NCI-H1694 (cell line): Measurements from ENCODE around the gene AKAP9.
"Not testable (repeated sequence)": the region's sequence is repeated elsewhere in the genome, so short reads cannot be mapped to it uniquely, and the experiment has no call there.

Source experiments
- DNase-seq: peaks from one replicate; lab custom pipeline; 2025; lab: John Stamatoyannopoulos, UW

Gene AKAP9

GRCh38 chr7:92013611-92014010 lies 72.9 kb downstream of the AKAP9 start:
- DNase-seq: no peak

GRCh38 chr7:92020636-92021035 lies 80.0 kb downstream of the AKAP9 start:
- no peak for DNase-seq

GRCh38 chr7:92025260-92025659 lies 84.6 kb downstream of the AKAP9 start:
- DNase-seq: no peak

GRCh38 chr7:92026635-92027034 lies 86.0 kb downstream of the AKAP9 start:
- not testable (repeated sequence) for DNase-seq

- not testable (repeated sequence) for DNase-seq
Observed at GRCh38 chr7:92027128-92027527, 86.5 kb downstream of the AKAP9 start.

- no peak for DNase-seq
Observed at GRCh38 chr7:92028226-92028625, 87.6 kb downstream of the AKAP9 start.

- no peak for DNase-seq
Observed at GRCh38 chr7:92028686-92029085, 88.0 kb downstream of the AKAP9 start.

GRCh38 chr7:92034116-92034515 lies 93.5 kb downstream of the AKAP9 start:
- no peak for DNase-seq

GRCh38 chr7:92035576-92035975 lies 94.9 kb downstream of the AKAP9 start:
- DNase-seq: no peak

- no peak for DNase-seq
Observed at GRCh38 chr7:92039900-92040299, 99.2 kb downstream of the AKAP9 start.

- no peak for DNase-seq
Observed at GRCh38 chr7:92042056-92042737, 101.5 kb downstream of the AKAP9 start.

GRCh38 chr7:92043098-92043497 lies 102.4 kb downstream of the AKAP9 start:
- DNase-seq: no peak

GRCh38 chr7:92043637-92044036 lies 103.0 kb downstream of the AKAP9 start:
- DNase-seq: no peak

GRCh38 chr7:92044148-92044547 lies 103.5 kb downstream of the AKAP9 start:
- DNase-seq: no peak

GRCh38 chr7:92044940-92045339 lies 104.3 kb downstream of the AKAP9 start:
- DNase-seq: no peak

GRCh38 chr7:92051655-92052054 lies 111.0 kb downstream of the AKAP9 start:
- DNase-seq: no peak

GRCh38 chr7:92052159-92052558 lies 111.5 kb downstream of the AKAP9 start:
- no peak for DNase-seq

- no peak for DNase-seq
Observed at GRCh38 chr7:92052684-92053083, 112.0 kb downstream of the AKAP9 start.

GRCh38 chr7:92053312-92053711 lies 112.7 kb downstream of the AKAP9 start:
- DNase-seq: no peak

GRCh38 chr7:92056286-92056685 lies 115.6 kb downstream of the AKAP9 start:
- no peak for DNase-seq

- no peak for DNase-seq
Observed at GRCh38 chr7:92057375-92057774, 116.7 kb downstream of the AKAP9 start.

- DNase-seq: no peak
Observed at GRCh38 chr7:92058040-92058439, 117.4 kb downstream of the AKAP9 start.

GRCh38 chr7:92058899-92059298 lies 118.2 kb downstream of the AKAP9 start:
- DNase-seq: no peak

GRCh38 chr7:92061154-92061553 lies 120.5 kb downstream of the AKAP9 start:
- no peak for DNase-seq
